PC-9 (cell line): ENCODE data around the gene TYROBP. TPM values are rescaled to one million over a fixed set of nuclear protein-coding genes. Genes with fewer than 3 reads are reported as not detected.

Source experiments
- BruUV-seq: library from RNA; stranded (reverse); fragments of 400-500 nt; replicated peaks from 2 replicates; lab custom pipeline; 2021; lab: Mats Ljungman, UMichigan
- CTCF ChIA-PET: fragments of 300-600 bp; sonication (Branson Sonifier 250); formaldehyde crosslinking; loops from one replicate; lab custom pipeline; 2022; ENCODE audit warnings: antibody characterized with exemption; lab: Charles Lee
- POLR2A ChIA-PET: fragments of 300-600 bp; sonication (Branson Sonifier 250); formaldehyde crosslinking; loops from one replicate; lab custom pipeline; 2022; ENCODE audit warnings: antibody characterized with exemption; ENCODE audit not compliant: unreplicated experiment; lab: Charles Lee
- DNase-seq, 2 experiments: peaks; one replicate each; pipeline versions ENCODE4 v3.0.0 to v3.0.0-alpha.2; 2015 to 2022; ENCODE audit warnings: mixed read lengths in 1 of 2
- H2AFZ ChIP-seq: fragments of 200-600 bp; sonication (generic); 2 replicates; pipeline ENCODE4 v1.8.1; 2017; ENCODE audit warnings: antibody characterized with exemption
- H3F3A ChIP-seq: fragments of 200-600 bp; sonication (generic); 2 replicates; pipeline ENCODE4 v1.8.1; 2017; ENCODE audit warnings: antibody characterized with exemption, mild to moderate bottlenecking, low read depth; ENCODE audit not compliant: insufficient read depth
- H3K27ac ChIP-seq: fragments of 200-600 bp; sonication (generic); 2 replicates; pipeline ENCODE4 v1.6.1; 2016; ENCODE audit warnings: mixed run types
- H3K27me3 ChIP-seq: fragments of 200-600 bp; sonication (generic); 2 replicates; pipeline ENCODE4 v1.6.1; 2016; ENCODE audit warnings: low read depth, mixed run types; ENCODE audit not compliant: insufficient read depth
- H3K36me3 ChIP-seq: fragments of 200-600 bp; sonication (generic); 2 replicates; pipeline ENCODE4 v1.6.1; 2016; ENCODE audit warnings: low read depth, mixed run types
- H3K4me1 ChIP-seq: fragments of 200-600 bp; sonication (generic); replicated peaks from 2 replicates; pipeline ENCODE4 v1.6.1; 2016; ENCODE audit warnings: mixed run types; ENCODE audit not compliant: insufficient read depth
- H3K4me2 ChIP-seq: fragments of 200-600 bp; sonication (generic); 2 replicates; pipeline ENCODE4 v1.6.1; 2017; ENCODE audit warnings: mixed run types
- H3K4me3 ChIP-seq: fragments of 200-600 bp; sonication (generic); 2 replicates; pipeline ENCODE4 v1.6.1; 2016; ENCODE audit warnings: mixed run types
- H3K79me2 ChIP-seq: fragments of 200-600 bp; sonication (generic); 2 replicates; pipeline ENCODE4 v1.6.1; 2017; ENCODE audit warnings: low read depth, mixed run types
- H3K9me2 ChIP-seq: fragments of 200-600 bp; sonication (generic); 2 replicates; pipeline ENCODE4 v1.8.1; 2017; ENCODE audit warnings: mild to moderate bottlenecking; ENCODE audit not compliant: insufficient read depth
- H3K9me3 ChIP-seq: fragments of 200-600 bp; sonication (generic); 2 replicates; pipeline ENCODE4 v1.8.1; 2016; ENCODE audit warnings: low read depth; ENCODE audit not compliant: insufficient read depth
- H4K20me1 ChIP-seq: fragments of 200-600 bp; sonication (generic); 2 replicates; pipeline ENCODE4 v1.8.1; 2017; ENCODE audit not compliant: insufficient read depth
- CTCF ChIP-seq: fragments of 200-600 bp; sonication (generic); conservative IDR thresholded peaks from 2 replicates; pipeline ENCODE4 v1.6.1; 2017; ENCODE audit warnings: mixed run types, antibody characterized with exemption, mild to moderate bottlenecking, moderate library complexity
- EZH2 ChIP-seq: fragments of 200-600 bp; sonication (generic); IDR thresholded peaks from 2 replicates; pipeline ENCODE4 v1.8.0; 2017; ENCODE audit warnings: antibody characterized with exemption, low read depth
- intact Hi-C: fragments of 100-400 bp; cut with micrococcal nuclease; formaldehyde crosslinking; loops from one replicate; pipeline ENCODE4 v1.10.0; 2022; ENCODE audit not compliant: unreplicated experiment
- total RNA-seq: library from RNA; stranded (reverse); gene quantifications from 2 replicates; pipeline ENCODE4 v1.2.3, GENCODE V29; 2021

The TYROBP gene
- total RNA-seq, 1 experiment from 2014 or later = not detected

GRCh38 chr19:35858311-35858710 is 49.8 kb downstream of the TYROBP start:
- no TSS peak for BruUV-seq
- H3K4me2 ChIP-seq = no peak overlapping the region
- no peak overlapping the region for H3K4me3 ChIP-seq
- no peaks in the 10 kb centered on the region for H3K36me3 ChIP-seq
- no peaks in the 10 kb centered on the region for H3K4me1 ChIP-seq
- DNase-seq = no peak
- intact Hi-C loops = no loop called here
- H3K27me3 ChIP-seq = peaks cover 91% of the 10 kb centered on the region
- no peak overlapping the region for H3K27ac ChIP-seq
- H3K9me3 ChIP-seq = no peaks in the 10 kb centered on the region
- no peaks in the 10 kb centered on the region for H3K79me2 ChIP-seq
- ChIA-PET CTCF (no interaction called here), POLR2A (no interaction called here)
- no peaks in the 10 kb centered on the region for H3K9me2 ChIP-seq
- no peak overlapping the region for H2AFZ ChIP-seq
- TF ChIP-seq EZH2 (no peak), CTCF (no peak)
- no peaks in the 10 kb centered on the region for H3F3A ChIP-seq
- H4K20me1 ChIP-seq = no peaks in the 10 kb centered on the region

GRCh38 chr19:35856546-35857149 is 51.4 kb downstream of the TYROBP start, which contains the start of gene KIRREL2:
Gene KIRREL2 (plus strand): TSS chr19:35856911. CDS start chr19:35857120, 209 bp downstream.
- no peaks in the 10 kb centered on the region for H4K20me1 ChIP-seq
- no peaks in the 10 kb centered on the region for H3F3A ChIP-seq
- no peak within 1 kb of the TSS for H2AFZ ChIP-seq
- peak within 1 kb of the TSS; percentile 34; the same call in 1 of the 2 replicates for H3K4me2 ChIP-seq
- no TSS peak for BruUV-seq
- no peaks in the 10 kb centered on the region for H3K9me3 ChIP-seq
- H3K4me1 ChIP-seq = no peaks in the 10 kb centered on the region
- H3K4me3 ChIP-seq = no peak within 1 kb of the TSS
- ChIA-PET CTCF (no interaction called here), POLR2A (interaction anchor here (0.5 kb wide), 1 partner anchor 283 kb away, joined by 3 read pairs; the partner anchor contains the start of gene CAPNS1)
- TF ChIP-seq EZH2 (no peak), CTCF (no peak)
- no peaks in the 10 kb centered on the region for H3K79me2 ChIP-seq
- no peaks in the 10 kb centered on the region for H3K9me2 ChIP-seq
- peaks cover 92% of the 10 kb centered on the region for H3K27me3 ChIP-seq
- H3K36me3 ChIP-seq = no peaks in the 10 kb centered on the region
- H3K27ac ChIP-seq = no peak within 1 kb of the TSS
- DNase-seq = no peak
- intact Hi-C loops = no loop called here

Other genes starting within 250 kb of the TYROBP start
- gene UPK1A, start 241.8 kb downstream of the TYROBP start, total RNA-seq = 0.65 and 1.6 TPM in 2 replicates
- gene ZBTB32, start 203.7 kb downstream of the TYROBP start, total RNA-seq = not detected in 2 replicates
- gene KMT2B, start 190.3 kb downstream of the TYROBP start, total RNA-seq = 32.2 and 44.2 TPM in 2 replicates
- gene IGFLR1, start 165.8 kb downstream of the TYROBP start, total RNA-seq = 8.6 and 9.7 TPM in 2 replicates
- gene U2AF1L4, start 162.9 kb downstream of the TYROBP start, total RNA-seq = 13.9 and 14.3 TPM in 2 replicates
- gene PSENEN, start 162.6 kb downstream of the TYROBP start, total RNA-seq = 106 and 130 TPM in 2 replicates
- gene LIN37, start 159.7 kb downstream of the TYROBP start, total RNA-seq = 9.4 and 17.0 TPM in 2 replicates
- 2.5 and 2.7 TPM in 2 replicates for gene HSPB6, start 151.3 kb downstream of the TYROBP start, total RNA-seq
- 38.0 and 52.2 TPM in 2 replicates for gene PROSER3, start 150.1 kb downstream of the TYROBP start, total RNA-seq
- 17.4 and 21.3 TPM in 2 replicates for gene ARHGAP33, start 132.7 kb downstream of the TYROBP start, total RNA-seq
- gene PRODH2, start 95.5 kb downstream of the TYROBP start, total RNA-seq = not detected in 2 replicates
- not detected in 2 replicates for gene NPHS1, start 55.8 kb downstream of the TYROBP start, total RNA-seq
- gene KIRREL2, start 51.4 kb downstream of the TYROBP start, total RNA-seq = not detected in 2 replicates
- gene APLP1, start 39.7 kb downstream of the TYROBP start, total RNA-seq = 2.0 and 2.1 TPM in 2 replicates
- 15.7 and 27.5 TPM in 2 replicates for gene NFKBID, start 7.8 kb downstream of the TYROBP start, total RNA-seq
- gene HCST, start 5.8 kb downstream of the TYROBP start, total RNA-seq = 1.8 and 2.6 TPM in 2 replicates
- 10.5 and 14.7 TPM in 2 replicates for gene LRFN3, start 28.1 kb upstream of the TYROBP start, total RNA-seq
- gene SDHAF1, start 86.9 kb upstream of the TYROBP start, total RNA-seq = 16.9 and 22.4 TPM in 2 replicates
- gene SYNE4, start 100.5 kb upstream of the TYROBP start, total RNA-seq = 36.6 and 39.5 TPM in 2 replicates
- 48.2 and 55.1 TPM in 2 replicates for gene ALKBH6, start 105.9 kb upstream of the TYROBP start, total RNA-seq
- 4.2 and 5.0 TPM in 2 replicates for gene CLIP3, start 124.6 kb upstream of the TYROBP start, total RNA-seq
- 5.2 and 6.2 TPM in 2 replicates for gene THAP8, start 146.0 kb upstream of the TYROBP start, total RNA-seq
- 14.0 and 17.0 TPM in 2 replicates for gene WDR62, start 146.6 kb upstream of the TYROBP start, total RNA-seq
- gene OVOL3, start 202.8 kb upstream of the TYROBP start, total RNA-seq = not detected in 2 replicates
- 92.2 and 131 TPM in 2 replicates for gene POLR2I, start 206.6 kb upstream of the TYROBP start, total RNA-seq
- gene TBCB, start 207.2 kb upstream of the TYROBP start, total RNA-seq = 126 and 150 TPM in 2 replicates
- 1,014 and 1,177 TPM in 2 replicates for gene CAPNS1, start 231.8 kb upstream of the TYROBP start, total RNA-seq
- not detected in 2 replicates for gene COX7A1, start 244.2 kb upstream of the TYROBP start, total RNA-seq